Umbilical cord (tissue), 2 donors: ENCODE results near the gene CHRND. TPM values are rescaled to one million over a fixed set of nuclear protein-coding genes. Genes with fewer than 3 reads are reported as not detected.
"Not testable (repeated sequence)": the region's sequence is repeated elsewhere in the genome, so short reads cannot be mapped to it uniquely, and the experiment has no call there.

Source experiments
- DNase-seq: peaks from one replicate; pipeline ENCODE4 v3.0.0-alpha.2; 2015; ENCODE audit warnings: low spot score
- total RNA-seq: library from RNA; depleted of rRNA; stranded (reverse); fragments of >200 nt; gene quantifications from one replicate; pipeline ENCODE4 v1.2.3, GENCODE V29; 2014; ENCODE audit warnings: low replicate concordance; ENCODE audit not compliant: insufficient read depth

Gene CHRND
- total RNA-seq, 1 donor from 2014 or later = 1.7 TPM

GRCh38 chr2:232541961-232542714, 16.2 kb downstream of the CHRND start:
- no peak for DNase-seq

GRCh38 chr2:232542715-232543467, 16.9 kb downstream of the CHRND start:
- DNase-seq = no peak

- DNase-seq = no peak
Observed at GRCh38 chr2:232543491-232543890, 17.5 kb downstream of the CHRND start.

- no peak for DNase-seq
Observed at GRCh38 chr2:232543928-232544631, 18.1 kb downstream of the CHRND start.

GRCh38 chr2:232544674-232545073, 18.7 kb downstream of the CHRND start:
- DNase-seq = no peak

- no peak for DNase-seq
Observed at GRCh38 chr2:232545511-232546375, 19.8 kb downstream of the CHRND start.

GRCh38 chr2:232547991-232548390, 22.0 kb downstream of the CHRND start:
- no peak for DNase-seq

- no peak for DNase-seq
Observed at GRCh38 chr2:232549655-232550353, 23.8 kb downstream of the CHRND start.

- peak; percentile 97 for DNase-seq
Observed at GRCh38 chr2:232550354-232551249, 24.6 kb downstream of the CHRND start, which contains the start of the genes EIF4E2 and TIGD1. TSS of gene EIF4E2 (plus strand) at chr2:232550689. CDS start at chr2:232550725, 36 bp downstream. TSS of gene TIGD1 (minus strand) at chr2:232550557. CDS start at chr2:232549882, 675 bp downstream.

- no peak for DNase-seq
Observed at GRCh38 chr2:232551250-232551638, 25.3 kb downstream of the CHRND start.

- DNase-seq = no peak
Observed at GRCh38 chr2:232551776-232552175, 25.8 kb downstream of the CHRND start.

- no peak for DNase-seq
Observed at GRCh38 chr2:232556426-232556825, 30.5 kb downstream of the CHRND start.

GRCh38 chr2:232562515-232563151, 36.7 kb downstream of the CHRND start:
- DNase-seq = no peak

GRCh38 chr2:232563580-232563979, 37.6 kb downstream of the CHRND start:
- DNase-seq = no peak

- DNase-seq = no peak
Observed at GRCh38 chr2:232567721-232568120, 41.8 kb downstream of the CHRND start.

- no peak for DNase-seq
Observed at GRCh38 chr2:232568161-232568560, 42.2 kb downstream of the CHRND start.

GRCh38 chr2:232569541-232569940, 43.6 kb downstream of the CHRND start:
- no peak for DNase-seq

GRCh38 chr2:232570481-232570880, 44.5 kb downstream of the CHRND start:
- not testable (repeated sequence) for DNase-seq

GRCh38 chr2:232571026-232571474, 45.1 kb downstream of the CHRND start:
- DNase-seq = no peak
